Mononuclear cell (primary cell): ENCODE measurements around the gene SNX14. TPM values are rescaled to one million over a fixed set of nuclear protein-coding genes. Genes with fewer than 3 reads are reported as not detected.

Experiments
- H3K27me3 ChIP-seq: 2 replicates; pipeline ENCODE4 v1.6.0; 2011; ENCODE audit warnings: low read length, control low read depth; ENCODE audit not compliant: insufficient read depth
- H3K4me1 ChIP-seq: 2 replicates; pipeline ENCODE4 v1.5.1; 2011; ENCODE audit warnings: mild to moderate bottlenecking, low read length, control low read depth; ENCODE audit not compliant: insufficient read depth
- H3K4me3 ChIP-seq: 2 replicates; pipeline ENCODE4 v1.5.1; 2011; ENCODE audit warnings: mild to moderate bottlenecking, low read length, moderate library complexity
- H3K9me3 ChIP-seq: 2 replicates; pipeline ENCODE4 v1.5.1; 2011; ENCODE audit warnings: low read depth, mild to moderate bottlenecking, control low read depth, low read length
- total RNA-seq: library from RNA; depleted of rRNA; stranded (reverse); fragments of >200 nt; gene quantifications from one replicate; pipeline ENCODE4 v1.2.3, GENCODE V29; 2012

SNX14 gene
- total RNA-seq, 1 donor, result 59.7 TPM

- H3K27me3 ChIP-seq, result no peaks in the 10 kb centered on the region
- peaks cover 16% of the 10 kb centered on the region for H3K4me1 ChIP-seq
- H3K9me3 ChIP-seq, result no peaks in the 10 kb centered on the region
- H3K4me3 ChIP-seq, result no peak overlapping the region
Measured at GRCh38 chr6:85469276-85470022, 124.2 kb downstream of the SNX14 start.

- Histone ChIP-seq H3K4me1 (peaks cover 19% of the 10 kb centered on the region), H3K4me3 (no peak overlapping the region), H3K27me3 (no peaks in the 10 kb centered on the region), H3K9me3 (no peaks in the 10 kb centered on the region)
Measured at GRCh38 chr6:85468326-85468725, 125.3 kb downstream of the SNX14 start.

GRCh38 chr6:85465762-85466161 lies 127.9 kb downstream of the SNX14 start:
- H3K9me3 ChIP-seq, result no peaks in the 10 kb centered on the region
- no peaks in the 10 kb centered on the region for H3K27me3 ChIP-seq
- peaks cover 38% of the 10 kb centered on the region for H3K4me1 ChIP-seq
- H3K4me3 ChIP-seq, result no peak overlapping the region

DNA sequence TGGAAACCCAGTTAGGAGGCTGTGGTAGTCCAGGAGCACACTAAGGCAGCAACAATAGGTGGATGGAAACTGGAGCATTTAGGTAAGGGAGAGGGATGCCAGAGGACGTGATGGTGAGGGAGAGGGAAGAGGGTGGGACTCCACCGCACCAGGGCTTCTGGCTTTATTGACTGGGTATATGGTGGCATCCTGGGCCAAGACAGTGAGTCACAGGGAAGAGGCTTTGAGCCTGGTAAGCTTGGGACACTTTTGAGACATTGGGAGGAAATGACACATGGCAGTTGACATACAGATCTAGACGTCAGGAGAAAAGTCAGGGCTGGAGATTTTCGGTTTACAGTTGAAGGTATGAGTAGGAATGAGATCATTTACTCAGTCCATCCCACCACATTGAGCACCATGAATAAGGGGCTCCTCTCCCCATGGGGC lies 128.9 kb downstream of the SNX14 start:
- no peak overlapping the region for H3K4me3 ChIP-seq
- H3K27me3 ChIP-seq, result no peaks in the 10 kb centered on the region
- H3K4me1 ChIP-seq, result peaks cover 43% of the 10 kb centered on the region
- no peaks in the 10 kb centered on the region for H3K9me3 ChIP-seq

DNA sequence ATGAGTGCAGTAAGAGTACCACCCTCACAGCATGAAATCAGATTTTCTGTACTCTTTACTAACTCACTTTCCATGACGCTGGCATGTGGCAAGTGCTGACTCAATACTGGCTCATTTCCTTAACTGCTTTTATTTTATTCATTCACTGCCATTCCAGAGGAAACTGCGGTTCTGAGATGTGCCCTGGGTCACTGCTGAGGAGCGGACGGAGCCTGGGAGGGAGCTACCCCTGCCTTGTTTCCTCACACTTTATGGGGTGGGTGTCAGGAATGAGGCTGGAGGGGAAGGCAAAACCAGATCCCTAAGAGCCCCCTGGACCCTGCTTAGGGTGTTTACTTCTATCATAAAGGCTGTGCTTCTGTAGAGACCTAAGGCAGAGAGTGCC lies 129.4 kb downstream of the SNX14 start:
- Histone ChIP-seq H3K4me1 (peaks cover 43% of the 10 kb centered on the region), H3K27me3 (no peaks in the 10 kb centered on the region), H3K9me3 (no peaks in the 10 kb centered on the region), H3K4me3 (no peak overlapping the region)

GRCh38 chr6:85463621-85464259 lies 129.9 kb downstream of the SNX14 start:
- H3K9me3 ChIP-seq, result no peaks in the 10 kb centered on the region
- H3K27me3 ChIP-seq, result no peaks in the 10 kb centered on the region
- no peak overlapping the region for H3K4me3 ChIP-seq
- peaks cover 43% of the 10 kb centered on the region for H3K4me1 ChIP-seq

GRCh38 chr6:85462673-85463072 lies 131.0 kb downstream of the SNX14 start:
- H3K9me3 ChIP-seq, result no peaks in the 10 kb centered on the region
- peaks cover 48% of the 10 kb centered on the region for H3K4me1 ChIP-seq
- no peaks in the 10 kb centered on the region for H3K27me3 ChIP-seq
- no peak overlapping the region for H3K4me3 ChIP-seq

GRCh38 chr6:85461798-85462170 lies 131.9 kb downstream of the SNX14 start:
- Histone ChIP-seq H3K9me3 (no peaks in the 10 kb centered on the region), H3K27me3 (no peaks in the 10 kb centered on the region), H3K4me3 (no peak overlapping the region), H3K4me1 (peaks cover 48% of the 10 kb centered on the region)

- Histone ChIP-seq H3K9me3 (no peaks in the 10 kb centered on the region), H3K4me1 (peaks cover 47% of the 10 kb centered on the region), H3K27me3 (no peaks in the 10 kb centered on the region), H3K4me3 (no peak overlapping the region)
Measured at GRCh38 chr6:85460921-85461797, 132.5 kb downstream of the SNX14 start.

DNA sequence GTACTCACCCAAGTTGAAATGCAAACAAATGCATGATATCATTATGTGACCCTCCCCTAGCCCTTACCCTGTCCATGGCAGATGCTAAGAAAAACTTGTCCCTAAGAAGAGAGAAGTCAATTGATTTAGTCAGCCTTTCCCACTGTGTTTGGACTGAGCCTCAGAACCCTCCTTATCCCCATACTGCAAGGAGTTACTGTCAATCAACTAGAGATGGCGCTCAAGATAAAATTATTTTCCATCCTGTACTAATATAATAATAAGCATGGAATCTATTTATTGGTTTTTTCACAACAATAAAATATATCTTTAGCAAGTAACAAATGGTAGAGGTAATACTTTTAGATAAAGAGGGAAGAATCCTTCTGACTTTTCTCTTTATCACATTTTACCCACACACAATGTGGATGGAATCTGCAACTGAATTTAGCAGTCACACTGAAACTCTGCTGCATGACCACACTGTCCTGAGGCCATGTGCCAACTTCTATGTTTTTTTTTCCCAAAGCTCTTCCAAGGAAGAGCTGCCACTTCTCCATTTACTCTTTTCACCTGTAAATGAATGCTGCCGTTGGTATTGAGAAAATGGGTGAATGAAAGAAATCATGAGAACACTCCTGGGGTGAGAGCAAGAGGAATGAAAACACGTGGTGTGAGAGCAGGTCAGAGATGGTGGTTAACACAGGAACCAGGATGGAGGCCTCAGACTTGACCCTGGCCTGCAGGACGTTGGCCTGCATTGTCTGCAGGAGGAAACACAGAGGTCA lies 133.3 kb downstream of the SNX14 start:
- peaks cover 4% of the 10 kb centered on the region for H3K27me3 ChIP-seq
- H3K9me3 ChIP-seq, result no peaks in the 10 kb centered on the region
- no peak overlapping the region for H3K4me3 ChIP-seq
- H3K4me1 ChIP-seq, result peaks cover 39% of the 10 kb centered on the region

DNA sequence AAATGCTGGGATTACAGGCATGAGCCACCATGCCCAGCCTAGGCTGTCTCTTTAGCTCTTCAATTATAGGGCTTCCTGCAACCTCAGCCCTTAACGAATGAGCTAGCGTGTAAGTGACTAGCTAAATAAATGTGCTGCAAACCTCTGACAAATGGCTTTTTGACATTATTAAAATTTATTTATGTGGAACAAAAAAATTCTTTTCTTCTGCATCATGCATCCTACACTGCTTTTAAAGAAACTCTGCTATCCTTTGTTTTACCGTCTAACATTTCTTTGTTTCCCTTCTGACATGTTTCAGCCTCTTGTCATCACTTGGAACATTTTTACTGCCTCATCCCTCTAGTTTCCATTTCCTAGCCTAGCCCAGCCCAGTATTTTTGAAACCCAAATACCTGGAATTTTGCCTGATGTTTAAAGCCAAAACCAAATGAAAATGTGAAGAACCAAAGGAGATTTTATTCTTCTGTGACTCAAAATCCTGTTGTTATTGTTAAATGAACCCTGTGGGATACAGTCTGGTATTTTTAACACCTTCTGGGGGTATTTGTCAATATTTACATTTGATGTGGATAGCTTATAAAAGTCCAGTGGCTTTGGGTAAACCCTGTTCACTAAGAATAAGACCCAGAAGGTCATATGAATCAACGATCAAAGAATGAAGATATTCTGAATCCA lies 134.3 kb downstream of the SNX14 start:
- peaks cover 12% of the 10 kb centered on the region for H3K27me3 ChIP-seq

GRCh38 chr6:85458782-85459181 lies 134.9 kb downstream of the SNX14 start:
- H3K4me3 ChIP-seq, result no peak overlapping the region
- peaks cover 29% of the 10 kb centered on the region for H3K4me1 ChIP-seq
- H3K9me3 ChIP-seq, result no peaks in the 10 kb centered on the region
- H3K27me3 ChIP-seq, result peaks cover 15% of the 10 kb centered on the region

More for the DNA sequence above, 134.3 kb downstream of the SNX14 start:
- no peak overlapping the region for H3K4me3 ChIP-seq
- H3K4me1 ChIP-seq, result peaks cover 31% of the 10 kb centered on the region
- no peaks in the 10 kb centered on the region for H3K9me3 ChIP-seq

GRCh38 chr6:85458184-85458583 lies 135.5 kb downstream of the SNX14 start:
- H3K27me3 ChIP-seq, result peaks cover 15% of the 10 kb centered on the region
- H3K9me3 ChIP-seq, result no peaks in the 10 kb centered on the region
- H3K4me1 ChIP-seq, result peaks cover 29% of the 10 kb centered on the region
- no peak overlapping the region for H3K4me3 ChIP-seq

DNA sequence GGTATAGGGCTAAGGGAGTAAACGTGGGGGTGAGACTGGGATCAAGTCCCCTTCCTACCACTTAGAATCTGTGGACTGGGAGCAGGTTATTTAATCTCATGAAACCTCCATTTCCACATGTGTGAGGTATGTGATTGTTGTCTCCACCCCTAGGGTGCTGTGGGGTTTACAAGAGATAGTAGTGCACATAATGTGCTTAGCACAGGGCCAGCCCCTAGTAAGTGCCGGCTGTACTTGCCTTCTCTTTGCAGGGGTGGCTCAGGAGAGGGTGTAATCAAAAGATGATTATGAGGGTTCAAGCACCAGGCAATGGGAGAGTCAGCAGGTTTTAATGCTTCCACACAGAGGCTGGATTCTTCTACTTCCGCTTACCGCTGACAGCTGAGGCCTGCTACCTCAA lies 136.9 kb downstream of the SNX14 start:
- peaks cover 27% of the 10 kb centered on the region for H3K27me3 ChIP-seq
- peaks cover 21% of the 10 kb centered on the region for H3K4me1 ChIP-seq
- no peak overlapping the region for H3K4me3 ChIP-seq
- H3K9me3 ChIP-seq, result no peaks in the 10 kb centered on the region
